DOHH2 (cell line): ENCODE results near the gene GATA2.
A peak's percentile ranks its signal among the peaks of the same experiment; 100 is the strongest.

ENCODE experiments used
- H3F3A ChIP-seq: fragments of 200-600 bp; sonication (generic), shearing (Covaris generic); 2 replicates; pipeline ENCODE4 v1.6.0; 2016; ENCODE audit warnings: antibody characterized with exemption, mild to moderate bottlenecking; ENCODE audit not compliant: control insufficient read depth, insufficient read depth
- H3K27ac ChIP-seq: fragments of 200-600 bp; sonication (generic); 2 replicates; pipeline ENCODE4 v1.5.1; 2014; ENCODE audit warnings: low read depth, mild to moderate bottlenecking, low read length, moderate library complexity
- H3K27me3 ChIP-seq: fragments of 200-600 bp; sonication (generic); 2 replicates; pipeline ENCODE4 v1.6.1; 2014; ENCODE audit warnings: mild to moderate bottlenecking, low read length, mixed read lengths; ENCODE audit not compliant: control insufficient read depth
- H3K36me3 ChIP-seq: fragments of 200-600 bp; sonication (generic); 2 replicates; pipeline ENCODE4 v1.6.1; 2014; ENCODE audit warnings: mild to moderate bottlenecking, low read length, moderate library complexity, mixed read lengths; ENCODE audit not compliant: control insufficient read depth
- H3K4me1 ChIP-seq: fragments of 200-600 bp; sonication (generic); 2 replicates; pipeline ENCODE4 v1.6.1; 2014; ENCODE audit warnings: mild to moderate bottlenecking, low read length, mixed read lengths; ENCODE audit not compliant: control insufficient read depth
- H3K4me2 ChIP-seq: fragments of 200-600 bp; sonication (generic); 2 replicates; pipeline ENCODE4 v1.6.0; 2014; ENCODE audit warnings: mild to moderate bottlenecking, low read length, moderate library complexity
- H3K4me3 ChIP-seq: fragments of 200-600 bp; sonication (generic); 2 replicates; pipeline ENCODE4 v1.5.1; 2014; ENCODE audit warnings: mild to moderate bottlenecking, low read length, mixed read lengths
- H3K79me2 ChIP-seq: fragments of 200-600 bp; sonication (generic); 2 replicates; pipeline ENCODE4 v1.6.1; 2014; ENCODE audit warnings: mild to moderate bottlenecking, low read length, mixed read lengths; ENCODE audit not compliant: control insufficient read depth
- H3K9me2 ChIP-seq: fragments of 200-600 bp; sonication (generic); replicated peaks from 2 replicates; pipeline ENCODE4 v1.6.1; 2014; ENCODE audit warnings: mild to moderate bottlenecking, low read length, mixed read lengths; ENCODE audit not compliant: control insufficient read depth
- H3K9me3 ChIP-seq: fragments of 200-600 bp; sonication (generic); 2 replicates; pipeline ENCODE4 v1.6.1; 2014; ENCODE audit warnings: antibody characterized with exemption, low read length, mixed read lengths; ENCODE audit not compliant: control insufficient read depth, insufficient read depth
- H4K20me1 ChIP-seq: fragments of 200-600 bp; sonication (generic); 2 replicates; pipeline ENCODE4 v1.6.0; 2014; ENCODE audit warnings: low read depth, mild to moderate bottlenecking, antibody characterized with exemption, low read length, moderate library complexity; ENCODE audit not compliant: control insufficient read depth, insufficient read depth
- EZH2phosphoT487 ChIP-seq: fragments of 200-600 bp; sonication (generic); IDR thresholded peaks from 2 replicates; pipeline ENCODE4 v1.6.1; 2017; ENCODE audit warnings: borderline replicate concordance, mild to moderate bottlenecking, antibody characterized with exemption, low read length, moderate library complexity, mixed read lengths
- TF ChIP-seq, protein P1 (sequence below): fragments of 200-600 bp; sonication (generic); IDR thresholded peaks from one replicate; pipeline ENCODE4 v1.5.1; 2014; ENCODE audit warnings: antibody characterized with exemption, mild to moderate bottlenecking, low read depth, low read length; ENCODE audit not compliant: poor library complexity, severe bottlenecking

The GATA2 gene

GRCh38 chr3:128503751-128504532 lies 10.9 kb upstream of the GATA2 start:
- no peak overlapping the region for H3K27ac ChIP-seq
- no peak overlapping the region for H3K4me2 ChIP-seq
- no peaks in the 10 kb centered on the region for H4K20me1 ChIP-seq
- no peaks in the 10 kb centered on the region for H3K36me3 ChIP-seq
- peaks cover 9% of the 10 kb centered on the region; the same call in 1 of the 2 replicates for H3K27me3 ChIP-seq
- no peaks in the 10 kb centered on the region for H3K9me2 ChIP-seq
- TF ChIP-seq, protein P1, sequence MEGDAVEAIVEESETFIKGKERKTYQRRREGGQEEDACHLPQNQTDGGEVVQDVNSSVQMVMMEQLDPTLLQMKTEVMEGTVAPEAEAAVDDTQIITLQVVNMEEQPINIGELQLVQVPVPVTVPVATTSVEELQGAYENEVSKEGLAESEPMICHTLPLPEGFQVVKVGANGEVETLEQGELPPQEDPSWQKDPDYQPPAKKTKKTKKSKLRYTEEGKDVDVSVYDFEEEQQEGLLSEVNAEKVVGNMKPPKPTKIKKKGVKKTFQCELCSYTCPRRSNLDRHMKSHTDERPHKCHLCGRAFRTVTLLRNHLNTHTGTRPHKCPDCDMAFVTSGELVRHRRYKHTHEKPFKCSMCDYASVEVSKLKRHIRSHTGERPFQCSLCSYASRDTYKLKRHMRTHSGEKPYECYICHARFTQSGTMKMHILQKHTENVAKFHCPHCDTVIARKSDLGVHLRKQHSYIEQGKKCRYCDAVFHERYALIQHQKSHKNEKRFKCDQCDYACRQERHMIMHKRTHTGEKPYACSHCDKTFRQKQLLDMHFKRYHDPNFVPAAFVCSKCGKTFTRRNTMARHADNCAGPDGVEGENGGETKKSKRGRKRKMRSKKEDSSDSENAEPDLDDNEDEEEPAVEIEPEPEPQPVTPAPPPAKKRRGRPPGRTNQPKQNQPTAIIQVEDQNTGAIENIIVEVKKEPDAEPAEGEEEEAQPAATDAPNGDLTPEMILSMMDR, result no peak
- TF ChIP-seq EZH2phosphoT487, result no peak
- peaks cover 6% of the 10 kb centered on the region; the same call in 1 of the 2 replicates for H3K9me3 ChIP-seq
- no peaks in the 10 kb centered on the region for H3F3A ChIP-seq
- H3K4me1 ChIP-seq, result no peaks in the 10 kb centered on the region
- H3K4me3 ChIP-seq, result no peak overlapping the region
- no peaks in the 10 kb centered on the region for H3K79me2 ChIP-seq

GRCh38 chr3:128503164-128503651 lies 10.2 kb upstream of the GATA2 start:
- no peaks in the 10 kb centered on the region for H3K36me3 ChIP-seq
- H3K9me2 ChIP-seq, result no peaks in the 10 kb centered on the region
- TF ChIP-seq, protein P1, result peak; percentile 29
- no peak for TF ChIP-seq EZH2phosphoT487
- no peak overlapping the region for H3K27ac ChIP-seq
- no peak overlapping the region for H3K4me3 ChIP-seq
- no peak overlapping the region for H3K4me2 ChIP-seq
- no peaks in the 10 kb centered on the region for H3K4me1 ChIP-seq
- H3K9me3 ChIP-seq, result peaks cover 6% of the 10 kb centered on the region; the same call in 1 of the 2 replicates
- H3K79me2 ChIP-seq, result no peaks in the 10 kb centered on the region
- no peaks in the 10 kb centered on the region for H4K20me1 ChIP-seq
- H3K27me3 ChIP-seq, result peaks cover 13% of the 10 kb centered on the region
- H3F3A ChIP-seq, result no peaks in the 10 kb centered on the region

DNA sequence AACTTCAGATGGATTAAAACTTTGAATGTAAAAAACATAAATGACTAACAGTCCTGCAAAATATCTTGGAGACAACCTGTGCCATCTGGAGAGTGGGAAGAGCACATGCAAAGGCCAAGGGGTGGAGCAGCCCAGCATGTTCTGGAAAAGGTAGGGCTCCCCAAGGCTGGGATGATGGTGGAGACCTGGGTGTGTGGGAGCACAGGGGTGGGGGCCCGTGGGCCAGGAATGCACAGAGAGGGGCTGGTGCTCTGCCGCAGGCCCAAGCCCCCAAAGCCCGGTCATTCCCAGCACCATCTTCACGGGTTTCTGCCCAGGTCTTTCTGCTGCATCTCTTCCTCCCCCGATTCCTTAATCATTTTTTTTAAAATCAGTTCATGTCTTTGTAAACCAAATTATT lies 9.7 kb upstream of the GATA2 start:
- no peak overlapping the region for H3K4me3 ChIP-seq
- H4K20me1 ChIP-seq, result no peaks in the 10 kb centered on the region
- no peak overlapping the region for H3K4me2 ChIP-seq
- no peak overlapping the region for H3K27ac ChIP-seq
- H3F3A ChIP-seq, result no peaks in the 10 kb centered on the region
- no peaks in the 10 kb centered on the region for H3K4me1 ChIP-seq
- H3K79me2 ChIP-seq, result no peaks in the 10 kb centered on the region
- H3K36me3 ChIP-seq, result no peaks in the 10 kb centered on the region
- H3K27me3 ChIP-seq, result peaks cover 13% of the 10 kb centered on the region
- H3K9me3 ChIP-seq, result peaks cover 6% of the 10 kb centered on the region; the same call in 1 of the 2 replicates
- TF ChIP-seq EZH2phosphoT487, result no peak
- TF ChIP-seq, protein P1, result no peak
- no peaks in the 10 kb centered on the region for H3K9me2 ChIP-seq
